C4-2B (cell line): ENCODE measurements around the gene STIM1.

ENCODE experiments used
- H3K27ac ChIP-seq: fragments of 450-650 bp; 2 replicates; pipeline ENCODE4 v1.5.1; 2017
- ZFX ChIP-seq: fragments of 450-650 bp; IDR thresholded peaks from 2 replicates; pipeline ENCODE4 v1.6.1; 2017
- TF ChIP-seq, protein P1 (sequence below): fragments of 450-650 bp; conservative IDR thresholded peaks from 2 replicates; pipeline ENCODE4 v1.5.1; 2017; ENCODE audit warnings: mild to moderate bottlenecking

The STIM1 gene

DNA sequence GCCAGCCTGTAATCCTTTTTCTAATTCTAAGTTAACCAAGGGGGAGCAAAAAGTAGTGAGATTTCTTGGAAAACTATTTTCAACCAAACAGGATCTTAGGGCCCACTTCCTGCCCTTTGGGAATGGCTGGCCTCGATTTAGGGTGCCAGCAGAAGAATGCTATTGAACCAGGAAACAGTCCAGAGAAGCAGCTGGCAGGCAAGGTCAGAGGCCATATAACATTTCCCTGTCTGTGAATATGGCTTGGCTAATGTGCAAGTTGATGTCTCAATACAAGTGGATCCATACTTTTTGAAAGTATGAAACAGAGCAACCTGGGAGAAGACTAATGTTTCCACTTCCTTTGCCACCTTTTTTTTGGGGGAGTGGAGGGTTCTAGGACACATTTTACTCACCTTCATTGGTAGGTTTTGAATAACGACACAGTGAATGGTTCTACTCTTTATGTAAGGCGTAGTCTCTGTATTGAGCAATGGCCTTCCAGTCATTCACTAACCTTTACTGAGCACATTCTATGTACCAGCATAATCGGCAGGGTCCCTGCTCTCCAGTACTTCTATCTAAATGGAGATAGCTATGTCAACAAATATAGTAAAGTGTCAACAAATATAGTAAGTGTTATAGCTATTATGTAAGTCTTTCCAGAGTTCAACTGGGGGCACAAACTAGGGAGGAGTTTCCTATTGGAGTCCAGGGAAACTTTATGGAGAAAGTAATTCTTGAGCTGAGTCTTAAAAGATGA is 204.9 kb downstream of the STIM1 start:
- H3K27ac ChIP-seq: no peak overlapping the region
- no peak for TF ChIP-seq ZFX
- TF ChIP-seq, protein P1, sequence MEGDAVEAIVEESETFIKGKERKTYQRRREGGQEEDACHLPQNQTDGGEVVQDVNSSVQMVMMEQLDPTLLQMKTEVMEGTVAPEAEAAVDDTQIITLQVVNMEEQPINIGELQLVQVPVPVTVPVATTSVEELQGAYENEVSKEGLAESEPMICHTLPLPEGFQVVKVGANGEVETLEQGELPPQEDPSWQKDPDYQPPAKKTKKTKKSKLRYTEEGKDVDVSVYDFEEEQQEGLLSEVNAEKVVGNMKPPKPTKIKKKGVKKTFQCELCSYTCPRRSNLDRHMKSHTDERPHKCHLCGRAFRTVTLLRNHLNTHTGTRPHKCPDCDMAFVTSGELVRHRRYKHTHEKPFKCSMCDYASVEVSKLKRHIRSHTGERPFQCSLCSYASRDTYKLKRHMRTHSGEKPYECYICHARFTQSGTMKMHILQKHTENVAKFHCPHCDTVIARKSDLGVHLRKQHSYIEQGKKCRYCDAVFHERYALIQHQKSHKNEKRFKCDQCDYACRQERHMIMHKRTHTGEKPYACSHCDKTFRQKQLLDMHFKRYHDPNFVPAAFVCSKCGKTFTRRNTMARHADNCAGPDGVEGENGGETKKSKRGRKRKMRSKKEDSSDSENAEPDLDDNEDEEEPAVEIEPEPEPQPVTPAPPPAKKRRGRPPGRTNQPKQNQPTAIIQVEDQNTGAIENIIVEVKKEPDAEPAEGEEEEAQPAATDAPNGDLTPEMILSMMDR: no peak

DNA sequence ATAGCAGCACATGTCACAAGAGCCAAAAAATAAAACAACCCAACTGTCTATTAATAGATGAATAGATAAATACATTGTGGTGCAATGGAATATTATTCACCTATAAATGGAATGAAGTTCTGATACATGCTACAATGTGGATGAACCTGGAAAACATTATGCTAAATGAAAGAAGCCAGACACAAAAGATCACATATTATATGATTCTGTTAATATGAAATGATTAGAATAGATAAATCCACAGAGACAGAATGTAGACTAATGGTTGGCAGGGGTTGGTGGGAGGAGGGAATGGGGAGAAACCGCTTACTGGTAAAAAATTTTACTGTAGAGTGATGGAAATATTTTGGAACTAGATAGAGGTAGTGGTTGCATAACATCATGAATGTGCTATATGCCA is 206.2 kb downstream of the STIM1 start:
- no peak for TF ChIP-seq ZFX
- no peak overlapping the region for H3K27ac ChIP-seq

DNA sequence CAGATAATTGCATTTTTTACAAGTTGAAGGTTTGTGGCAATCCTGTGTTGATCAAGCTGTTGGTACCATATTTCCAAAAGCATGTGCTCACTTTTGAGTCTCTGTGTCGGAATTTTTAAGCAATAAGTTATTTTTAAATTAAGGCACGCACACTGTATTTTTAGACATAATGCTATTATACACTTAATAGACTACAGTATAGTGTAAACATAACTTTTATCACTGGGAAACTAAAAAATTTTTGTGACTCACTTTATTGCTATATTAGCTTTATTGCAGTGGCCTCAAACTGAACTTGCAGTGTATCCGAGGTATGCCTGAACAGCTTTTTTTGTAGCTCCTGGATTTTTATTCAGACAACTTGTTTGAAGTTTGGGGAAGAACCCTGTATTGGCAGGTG is 207.9 kb downstream of the STIM1 start:
- TF ChIP-seq, protein P1: no peak
- TF ChIP-seq ZFX: no peak
- H3K27ac ChIP-seq: no peak overlapping the region

DNA sequence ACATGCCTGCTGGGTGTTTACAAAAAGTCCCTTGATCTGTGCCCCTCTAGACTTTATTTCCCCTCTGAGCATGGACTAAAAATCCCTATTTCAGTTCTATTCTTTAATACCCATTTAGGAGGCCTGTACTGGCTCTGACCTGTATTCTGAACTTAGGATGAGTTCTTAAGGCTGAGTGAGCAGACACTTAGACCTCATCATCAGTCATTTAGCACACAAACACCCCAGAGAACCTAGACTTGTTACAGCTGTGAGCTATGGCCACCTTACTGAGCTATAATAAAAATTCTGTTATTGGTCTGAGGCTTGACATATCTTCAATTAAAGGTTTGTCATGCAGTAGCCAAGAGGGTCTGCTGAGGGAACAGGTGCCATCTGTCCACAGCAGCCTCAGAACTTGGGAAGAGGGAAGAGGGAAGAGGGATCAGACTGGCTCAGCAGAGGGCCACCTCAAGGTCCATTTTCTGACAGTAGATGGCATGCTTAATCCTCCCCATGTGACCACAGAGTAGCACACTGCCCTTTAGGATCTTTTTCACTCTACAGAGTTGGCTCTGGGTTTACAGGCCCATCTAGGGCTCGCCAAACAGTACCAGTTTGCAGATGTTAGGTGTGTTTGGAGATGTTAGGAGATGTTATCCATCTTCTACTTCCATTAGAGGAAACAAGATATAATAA is 209.0 kb downstream of the STIM1 start:
- no peak overlapping the region for H3K27ac ChIP-seq
- TF ChIP-seq, protein P1: no peak
- no peak for TF ChIP-seq ZFX

DNA sequence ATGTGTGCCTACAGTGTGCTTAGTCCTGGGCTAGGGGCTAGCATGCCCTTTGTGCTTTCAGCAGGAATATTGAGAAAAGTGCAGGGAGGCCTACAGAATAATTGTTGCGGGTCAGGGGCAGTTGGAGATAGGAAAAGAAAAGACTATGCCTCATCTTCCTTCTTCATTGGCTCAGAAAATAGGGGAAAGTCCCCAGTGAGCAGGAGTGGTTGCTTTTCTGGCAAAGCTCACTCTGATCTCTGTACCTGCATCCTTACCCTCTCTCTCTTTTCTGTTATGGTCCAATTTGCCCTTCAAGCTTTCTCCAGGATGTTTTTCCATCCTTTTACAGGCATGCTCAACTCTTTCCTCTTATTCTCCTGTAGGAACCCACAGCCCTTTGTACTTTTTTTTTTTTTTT is 209.6 kb downstream of the STIM1 start:
- H3K27ac ChIP-seq: no peak overlapping the region
- TF ChIP-seq, protein P1: no peak
- TF ChIP-seq ZFX: no peak

DNA sequence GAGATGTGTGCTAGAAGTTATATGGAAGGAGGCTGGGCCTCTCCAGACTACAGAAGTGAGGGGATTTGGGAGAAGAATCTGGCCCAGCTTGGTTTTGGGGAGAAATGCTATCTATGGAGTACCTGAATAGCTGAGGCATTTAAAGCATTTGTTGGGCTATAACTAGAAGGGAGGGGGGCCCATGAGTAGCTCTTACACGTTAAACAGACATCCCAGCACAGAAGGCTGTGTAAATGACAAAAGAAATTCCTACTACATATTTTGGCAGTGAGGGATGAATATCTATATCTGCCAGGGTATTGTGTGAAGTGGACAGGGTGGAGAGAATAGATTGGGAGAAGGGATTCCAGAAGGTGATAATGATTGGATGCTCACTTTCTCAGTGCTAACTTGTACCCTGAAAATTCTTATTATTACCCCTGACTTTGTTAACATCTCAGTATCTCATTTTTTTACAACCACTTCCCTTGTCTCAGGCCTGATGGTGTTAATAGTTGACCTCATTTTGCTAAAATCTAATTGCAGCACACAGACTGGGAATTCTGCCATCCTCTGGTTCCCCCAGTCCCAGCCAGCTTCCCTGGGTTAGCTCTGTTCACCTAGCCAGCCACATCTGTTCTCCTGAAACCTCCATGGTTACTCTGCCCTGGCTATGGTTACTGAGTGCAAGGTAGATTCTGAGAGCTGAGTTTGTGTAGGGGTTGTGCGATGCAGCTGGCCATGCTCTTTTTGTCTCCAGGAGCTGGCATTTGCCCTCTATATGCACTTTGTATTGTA is 210.3 kb downstream of the STIM1 start:
- TF ChIP-seq ZFX: no peak
- TF ChIP-seq, protein P1: no peak

DNA sequence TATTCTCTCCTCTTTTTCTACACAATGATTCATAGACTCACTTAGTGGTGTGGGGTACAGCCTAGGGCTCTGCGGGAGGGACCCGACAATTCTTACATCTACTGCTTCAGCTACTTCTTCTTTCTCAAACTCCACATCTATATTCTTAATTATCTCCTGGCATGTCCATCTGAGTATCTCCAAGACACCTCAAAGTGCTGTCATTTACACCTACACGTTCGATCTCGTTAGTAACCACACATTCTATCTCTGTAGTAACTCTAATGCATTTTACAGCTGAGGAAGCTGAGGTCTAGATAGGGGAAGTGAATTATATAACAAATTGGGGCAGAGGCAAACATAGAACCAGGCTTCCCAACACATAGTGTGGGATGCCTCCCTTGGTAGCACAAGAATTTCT is 211.4 kb downstream of the STIM1 start:
- H3K27ac ChIP-seq: no peak overlapping the region
- TF ChIP-seq, protein P1: no peak
- TF ChIP-seq ZFX: no peak

More for the DNA sequence above, 210.3 kb downstream of the STIM1 start:
- no peak overlapping the region for H3K27ac ChIP-seq
